ENCODE data around the gene MT1A. TPM values are rescaled to one million over a fixed set of nuclear protein-coding genes. Genes with fewer than 3 reads are reported as not detected.

MT1A gene
- total RNA-seq, 1 experiment from 2014 or later, result 2.8 TPM

GRCh38 chr16:56606071-56606475 is 32.4 kb upstream of the MT1A start:
- DNase-seq (ENCODE audit: low spot score) (no peak), ATAC-seq (no peak)
- TF ChIP-seq AR (CRISPR knock-in tag; IDR thresholded peaks at IDR 0.05), result no peak
- no peak for TF ChIP-seq EMX1 (CRISPR knock-in tag; IDR thresholded peaks at IDR 0.05)
- no peak for TF ChIP-seq TP53 (CRISPR knock-in tag; IDR thresholded peaks at IDR 0.05)
- TF ChIP-seq PRRX2 (CRISPR knock-in tag; IDR thresholded peaks at IDR 0.05), result no peak
- no peak for TF ChIP-seq ATF2 (CRISPR knock-in tag; IDR thresholded peaks at IDR 0.05; ENCODE audit: borderline replicate concordance, low read depth)
- TF ChIP-seq PRDM15 (CRISPR knock-in tag; IDR thresholded peaks at IDR 0.05), result no peak
- TF ChIP-seq RORB (CRISPR knock-in tag; IDR thresholded peaks at IDR 0.05), result no peak
- TF ChIP-seq ZNF532 (CRISPR knock-in tag; IDR thresholded peaks at IDR 0.05; ENCODE audit: borderline replicate concordance), result no peak
- TF ChIP-seq IRF2 (CRISPR knock-in tag; IDR thresholded peaks at IDR 0.05; ENCODE audit: borderline replicate concordance, low read depth), result no peak
- no peak for TF ChIP-seq NFYB (CRISPR knock-in tag; conservative IDR thresholded peaks at IDR 0.05; ENCODE audit: low read depth)
- TF ChIP-seq HMGXB4 (CRISPR knock-in tag; IDR thresholded peaks at IDR 0.05), result no peak
- no peak for TF ChIP-seq GABPB1 (CRISPR knock-in tag; IDR thresholded peaks at IDR 0.05)
- TF ChIP-seq JAZF1 (CRISPR knock-in tag; IDR thresholded peaks at IDR 0.05), result no peak
- no peaks in the 10 kb centered on the region for H3K36me3 Mint-ChIP-seq
- peaks cover 58% of the 10 kb centered on the region for H3K27me3 Mint-ChIP-seq (ENCODE audit: low read depth)
- ChIA-PET CTCF (interaction anchor here (1.0 kb wide), 1 partner anchor 95 kb away, joined by 3 read pairs; no protein-coding TSS in a partner anchor), POLR2A (no interaction called here)
- H3K27ac Mint-ChIP-seq, result no peak overlapping the region
- peaks cover 40% of the 10 kb centered on the region for H3K4me1 Mint-ChIP-seq
- H3K4me3 Mint-ChIP-seq, result no peak overlapping the region
- no peaks in the 10 kb centered on the region for H3K9me3 Mint-ChIP-seq
